ENCODE data around the gene TBC1D22A.

GRCh38 chr22:47210686-47211085 lies 448.2 kb downstream of the TBC1D22A start:
- no peak for TF ChIP-seq ZNF70 (CRISPR knock-in tag; IDR thresholded peaks at IDR 0.05)
- TF ChIP-seq, protein P1, sequence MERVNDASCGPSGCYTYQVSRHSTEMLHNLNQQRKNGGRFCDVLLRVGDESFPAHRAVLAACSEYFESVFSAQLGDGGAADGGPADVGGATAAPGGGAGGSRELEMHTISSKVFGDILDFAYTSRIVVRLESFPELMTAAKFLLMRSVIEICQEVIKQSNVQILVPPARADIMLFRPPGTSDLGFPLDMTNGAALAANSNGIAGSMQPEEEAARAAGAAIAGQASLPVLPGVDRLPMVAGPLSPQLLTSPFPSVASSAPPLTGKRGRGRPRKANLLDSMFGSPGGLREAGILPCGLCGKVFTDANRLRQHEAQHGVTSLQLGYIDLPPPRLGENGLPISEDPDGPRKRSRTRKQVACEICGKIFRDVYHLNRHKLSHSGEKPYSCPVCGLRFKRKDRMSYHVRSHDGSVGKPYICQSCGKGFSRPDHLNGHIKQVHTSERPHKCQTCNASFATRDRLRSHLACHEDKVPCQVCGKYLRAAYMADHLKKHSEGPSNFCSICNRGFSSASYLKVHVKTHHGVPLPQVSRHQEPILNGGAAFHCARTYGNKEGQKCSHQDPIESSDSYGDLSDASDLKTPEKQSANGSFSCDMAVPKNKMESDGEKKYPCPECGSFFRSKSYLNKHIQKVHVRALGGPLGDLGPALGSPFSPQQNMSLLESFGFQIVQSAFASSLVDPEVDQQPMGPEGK (CRISPR knock-in tag; IDR thresholded peaks at IDR 0.05; ENCODE audit: borderline replicate concordance), result no peak
- TF ChIP-seq ZNF8 (CRISPR knock-in tag; IDR thresholded peaks at IDR 0.05), result no peak
- TF ChIP-seq OSR1 (CRISPR knock-in tag; IDR thresholded peaks at IDR 0.05), result no peak
- TF ChIP-seq ZNF565 (CRISPR knock-in tag; conservative IDR thresholded peaks at IDR 0.05; ENCODE audit: low read depth), result no peak
- TF ChIP-seq CREB5 (CRISPR knock-in tag; IDR thresholded peaks at IDR 0.05; ENCODE audit: low read depth), result no peak
- no peak for TF ChIP-seq ZFP3 (CRISPR knock-in tag; IDR thresholded peaks at IDR 0.05)
- no peak for TF ChIP-seq SNAI2 (CRISPR knock-in tag; IDR thresholded peaks at IDR 0.05)
- TF ChIP-seq TSHZ2 (CRISPR knock-in tag; IDR thresholded peaks at IDR 0.05), result no peak
